Measurements from ENCODE around the gene CST7. TPM values are rescaled to one million over a fixed set of nuclear protein-coding genes. Genes with fewer than 3 reads are reported as not detected.
A peak's percentile ranks its signal among the peaks of the same experiment; 100 is the strongest.
"Not testable (repeated sequence)": the region's sequence is repeated elsewhere in the genome, so short reads cannot be mapped to it uniquely, and the experiment has no call there.

The CST7 gene
- polyA plus RNA-seq, 12 donors: 0.35 to 2.3 (median 0.67) TPM; not detected in 2

- DNase-seq: no peak
These were observed 51.3 kb downstream of the CST7 start for GRCh38 chr20:25000268-25000801.

- DNase-seq: not testable (repeated sequence)
These were observed 52.3 kb downstream of the CST7 start for GRCh38 chr20:25001323-25001722.

GRCh38 chr20:25003002-25003401 lies 53.9 kb downstream of the CST7 start:
- no peak for DNase-seq

GRCh38 chr20:25005220-25005619 lies 56.2 kb downstream of the CST7 start:
- DNase-seq: peak; percentile 25

- no peak for DNase-seq
These were observed 56.6 kb downstream of the CST7 start for GRCh38 chr20:25005661-25006060.

GRCh38 chr20:25006431-25007167 lies 57.5 kb downstream of the CST7 start:
- no peak for DNase-seq

- DNase-seq: no peak
These were observed 58.6 kb downstream of the CST7 start for GRCh38 chr20:25007491-25008305.

GRCh38 chr20:25008388-25009217 lies 59.5 kb downstream of the CST7 start:
- no peak for DNase-seq

Other genes starting within 250 kb of the CST7 start
- 10 to 100 TPM in 11 of 12 donors, not detected in 1; 39.8 to 71.9 (median 46.5) TPM for gene APMAP, start 43.5 kb downstream of the CST7 start, polyA plus RNA-seq (ENCODE audit: insufficient read length in 12 of 12)
- gene ACSS1, start 108.9 kb downstream of the CST7 start, polyA plus RNA-seq (ENCODE audit: insufficient read length in 12 of 12): 10 to 100 TPM in 11 of 12 donors, not detected in 1; 14.6 to 33.5 (median 20.6) TPM
- under 1 TPM in 1 of 12 donors, not detected in 11; 0.09 TPM for gene VSX1, start 132.9 kb downstream of the CST7 start, polyA plus RNA-seq (ENCODE audit: insufficient read length in 12 of 12)
- gene ENTPD6, start 246.4 kb downstream of the CST7 start, polyA plus RNA-seq (ENCODE audit: insufficient read length in 12 of 12): 10 to 100 TPM in 11 of 12 donors, not detected in 1; 25.2 to 73.1 (median 31.2) TPM